Measurements from ENCODE around the gene VWC2L. TPM values are rescaled to one million over a fixed set of nuclear protein-coding genes. Genes with fewer than 3 reads are reported as not detected.

VWC2L gene
- total and polyA plus RNA-seq, 9 donors = 0.16 TPM; not detected in 8

DNA sequence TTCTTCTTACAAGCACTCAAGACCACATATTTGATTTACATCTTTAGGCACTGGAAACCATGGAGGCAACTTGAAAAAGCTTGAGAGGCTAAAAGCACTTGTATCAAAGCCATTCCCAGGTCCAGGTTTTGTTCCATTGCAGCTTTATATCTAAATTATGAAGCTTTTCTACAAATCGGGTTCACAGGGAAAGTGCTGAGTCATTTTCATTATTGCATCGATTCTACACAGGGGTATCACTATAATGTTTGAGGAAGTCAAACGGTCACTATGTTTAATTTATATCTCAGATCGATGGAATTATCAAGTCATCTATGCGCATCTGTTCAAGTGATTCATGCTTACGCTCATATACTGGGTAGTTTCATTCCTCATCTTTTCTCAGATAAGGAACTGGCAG, 118.7 kb downstream of the VWC2L start:
- Histone ChIP-seq H3K9me3 (replicated peaks; ENCODE audit: control insufficient read depth, low read depth, low read length) (no peaks in the 10 kb centered on the region), H3K4me3 (ENCODE audit: low read length) (no peak overlapping the region), H3K27me3 (ENCODE audit: control insufficient read depth, insufficient read depth, low read length) (no peaks in the 10 kb centered on the region), H3K4me1 (ENCODE audit: control insufficient read depth, insufficient read depth, low read length) (no peaks in the 10 kb centered on the region), H3K27ac (ENCODE audit: low read length) (no peak overlapping the region), H3K36me3 (ENCODE audit: control insufficient read depth, insufficient read depth, low read length) (no peaks in the 10 kb centered on the region)
- no peak for DNase-seq
- WGBS (ENCODE audit: insufficient coverage) = no CpG with 5 or more reads among the region's 6 CpGs

DNA sequence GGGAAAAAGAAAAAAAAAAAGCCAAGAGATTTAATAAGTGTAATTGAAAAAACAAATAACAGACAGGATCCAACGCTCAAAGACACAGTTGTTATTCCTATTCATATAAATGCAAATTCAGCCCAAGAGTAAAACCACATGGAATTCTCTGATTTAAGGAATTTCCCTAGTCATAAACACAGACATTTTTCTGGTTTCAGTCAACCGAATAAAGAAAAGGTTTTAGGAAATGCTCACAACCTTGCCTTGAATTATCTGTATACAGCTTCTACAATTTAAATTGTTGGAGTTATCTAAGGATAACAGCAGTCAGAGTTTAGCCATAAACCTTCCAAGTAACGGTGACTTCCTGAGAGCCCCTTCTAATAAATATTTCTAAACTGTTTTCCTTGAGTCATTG, 122.7 kb downstream of the VWC2L start:
- no peaks in the 10 kb centered on the region for H3K27me3 ChIP-seq (ENCODE audit: control insufficient read depth, insufficient read depth, low read length)
- no peaks in the 10 kb centered on the region for H3K4me1 ChIP-seq (ENCODE audit: control insufficient read depth, insufficient read depth, low read length)
- H3K36me3 ChIP-seq (ENCODE audit: control insufficient read depth, insufficient read depth, low read length) = no peaks in the 10 kb centered on the region
- peak; percentile 28 for DNase-seq
- H3K27ac ChIP-seq (ENCODE audit: low read length) = no peak overlapping the region
- no peak overlapping the region for H3K4me3 ChIP-seq (ENCODE audit: low read length)
- no CpG with 5 or more reads among the region's 3 CpGs for WGBS (ENCODE audit: insufficient coverage)
- H3K9me3 ChIP-seq (replicated peaks; ENCODE audit: control insufficient read depth, low read depth, low read length) = no peaks in the 10 kb centered on the region

DNA sequence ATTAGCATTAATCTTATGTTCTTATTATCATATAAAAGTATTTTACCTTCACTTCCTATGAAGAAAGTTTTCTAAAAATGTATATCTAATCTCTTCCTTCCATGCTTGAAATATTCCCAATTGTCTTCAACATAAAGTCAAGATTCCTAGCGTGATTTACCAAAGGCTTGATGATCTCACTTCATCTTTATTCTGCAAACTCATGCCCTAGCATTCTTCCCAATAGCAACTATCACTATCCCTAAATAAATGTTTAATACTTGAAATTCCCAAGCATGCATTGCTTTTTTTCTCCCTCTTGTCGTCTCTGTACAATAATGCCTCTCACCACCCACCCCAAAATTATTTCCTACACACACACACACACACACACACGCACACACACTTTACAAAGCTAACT, 125.8 kb downstream of the VWC2L start:
- Histone ChIP-seq H3K27ac (ENCODE audit: low read length) (no peak overlapping the region), H3K9me3 (replicated peaks; ENCODE audit: control insufficient read depth, low read depth, low read length) (no peaks in the 10 kb centered on the region), H3K27me3 (ENCODE audit: control insufficient read depth, insufficient read depth, low read length) (no peaks in the 10 kb centered on the region), H3K4me1 (ENCODE audit: control insufficient read depth, insufficient read depth, low read length) (no peaks in the 10 kb centered on the region), H3K36me3 (ENCODE audit: control insufficient read depth, insufficient read depth, low read length) (no peaks in the 10 kb centered on the region), H3K4me3 (ENCODE audit: low read length) (no peak overlapping the region)
- WGBS (ENCODE audit: insufficient coverage) = 67% methylated on average over 3 of the region's 3 CpGs
- no peak for DNase-seq

DNA sequence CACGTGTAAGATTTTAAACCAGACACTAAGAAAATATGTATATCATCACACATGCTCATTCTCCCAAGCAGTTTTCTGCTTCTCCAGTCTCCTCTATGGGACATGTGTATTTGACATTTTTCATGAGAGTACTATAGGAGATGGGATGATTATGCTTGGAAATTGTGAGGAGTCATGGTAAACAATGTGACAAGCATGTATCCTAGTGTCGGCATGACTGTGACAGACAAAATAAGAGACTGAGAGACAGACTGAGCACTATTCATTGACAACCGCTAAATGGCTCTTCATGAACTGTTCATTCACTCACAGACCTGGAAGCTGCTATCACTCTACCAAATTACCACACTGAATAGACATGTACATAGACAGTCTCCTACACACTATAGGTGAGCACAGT, 127.1 kb downstream of the VWC2L start:
- no peak overlapping the region for H3K4me3 ChIP-seq (ENCODE audit: low read length)
- H3K36me3 ChIP-seq (ENCODE audit: control insufficient read depth, insufficient read depth, low read length) = no peaks in the 10 kb centered on the region
- H3K4me1 ChIP-seq (ENCODE audit: control insufficient read depth, insufficient read depth, low read length) = peaks cover 6% of the 10 kb centered on the region
- WGBS (ENCODE audit: insufficient coverage) = no CpG with 5 or more reads among the region's 3 CpGs
- H3K9me3 ChIP-seq (replicated peaks; ENCODE audit: control insufficient read depth, low read depth, low read length) = no peaks in the 10 kb centered on the region
- H3K27ac ChIP-seq (ENCODE audit: low read length) = no peak overlapping the region
- H3K27me3 ChIP-seq (ENCODE audit: control insufficient read depth, insufficient read depth, low read length) = no peaks in the 10 kb centered on the region
- no peak for DNase-seq

DNA sequence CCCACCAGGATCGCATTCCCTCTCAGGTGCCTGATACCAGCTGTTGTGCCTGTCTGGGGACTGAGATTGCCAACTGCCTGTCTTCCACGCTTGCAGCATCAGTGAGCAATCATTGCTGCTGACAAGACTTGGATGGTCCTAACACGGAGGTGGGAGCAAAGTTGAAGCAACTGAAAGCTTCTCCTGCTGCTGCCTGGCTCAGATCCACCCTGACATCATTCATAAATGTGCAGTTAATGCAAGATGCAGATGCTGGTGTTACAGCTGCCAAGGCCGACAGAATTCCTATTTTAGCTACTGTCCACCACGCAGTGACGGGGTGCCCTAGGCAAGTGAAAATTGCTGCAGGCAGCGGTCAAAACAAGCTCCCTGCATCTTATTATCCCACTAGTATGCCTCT, 131.4 kb downstream of the VWC2L start:
- no peaks in the 10 kb centered on the region for H3K27me3 ChIP-seq (ENCODE audit: control insufficient read depth, insufficient read depth, low read length)
- no peaks in the 10 kb centered on the region for H3K36me3 ChIP-seq (ENCODE audit: control insufficient read depth, insufficient read depth, low read length)
- H3K4me1 ChIP-seq (ENCODE audit: control insufficient read depth, insufficient read depth, low read length) = peaks cover 6% of the 10 kb centered on the region
- H3K9me3 ChIP-seq (replicated peaks; ENCODE audit: control insufficient read depth, low read depth, low read length) = no peaks in the 10 kb centered on the region
- peak; percentile 84 for DNase-seq
- H3K4me3 ChIP-seq (ENCODE audit: low read length) = no peak overlapping the region
- H3K27ac ChIP-seq (ENCODE audit: low read length) = no peak overlapping the region
- 23% methylated on average over 6 of the region's 7 CpGs for WGBS (ENCODE audit: insufficient coverage)

DNA sequence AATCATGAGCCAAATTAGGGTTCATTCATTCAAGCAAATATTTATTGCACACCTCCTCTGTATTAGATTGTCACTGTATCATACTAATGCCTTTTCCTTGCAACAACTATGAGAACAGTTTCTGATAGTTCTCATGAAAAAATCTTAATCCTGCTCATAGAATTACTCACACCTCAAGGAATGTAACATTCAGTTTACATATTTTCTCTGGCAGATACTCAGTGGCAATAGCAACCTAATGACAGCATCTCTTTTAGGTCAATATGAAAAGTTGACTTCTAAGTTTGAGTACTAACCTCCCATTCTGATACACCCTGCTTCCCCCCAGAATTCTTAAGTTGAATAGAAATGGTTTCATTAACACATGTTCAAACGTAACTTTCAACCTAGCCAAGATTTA, 132.0 kb downstream of the VWC2L start:
- no peak overlapping the region for H3K4me3 ChIP-seq (ENCODE audit: low read length)
- H3K27ac ChIP-seq (ENCODE audit: low read length) = no peak overlapping the region
- peaks cover 6% of the 10 kb centered on the region for H3K4me1 ChIP-seq (ENCODE audit: control insufficient read depth, insufficient read depth, low read length)
- H3K27me3 ChIP-seq (ENCODE audit: control insufficient read depth, insufficient read depth, low read length) = no peaks in the 10 kb centered on the region
- WGBS (ENCODE audit: insufficient coverage) = no CpG with 5 or more reads among the region's 1 CpG
- no peaks in the 10 kb centered on the region for H3K36me3 ChIP-seq (ENCODE audit: control insufficient read depth, insufficient read depth, low read length)
- DNase-seq = no peak
- H3K9me3 ChIP-seq (replicated peaks; ENCODE audit: control insufficient read depth, low read depth, low read length) = no peaks in the 10 kb centered on the region

DNA sequence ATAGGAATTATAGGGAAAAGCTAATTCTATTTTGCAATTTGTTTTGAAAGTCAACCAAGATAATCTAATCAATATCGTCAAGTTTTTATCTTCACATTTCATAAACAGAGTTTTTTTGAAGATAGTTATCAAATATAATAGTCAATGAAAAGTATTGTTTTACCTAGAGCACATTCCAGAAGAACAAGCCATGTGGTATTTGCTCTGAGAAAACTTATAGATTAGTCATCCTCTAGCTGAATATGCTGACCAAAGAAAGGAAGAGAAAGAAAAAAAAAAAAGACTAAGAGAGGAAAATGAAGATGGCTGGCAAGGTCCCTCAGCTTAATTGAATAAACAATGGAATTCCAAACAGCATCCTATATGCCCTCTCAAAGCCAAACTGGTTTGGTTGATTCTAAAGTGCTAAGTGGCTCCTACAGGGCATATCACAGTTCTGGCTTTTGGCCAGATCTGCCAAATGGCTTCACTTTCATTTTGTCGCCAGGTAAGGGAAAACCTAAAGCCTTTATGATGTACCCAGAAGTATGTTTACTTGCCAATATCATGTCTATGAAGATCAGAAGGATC, 132.6 kb downstream of the VWC2L start:
- H3K27me3 ChIP-seq (ENCODE audit: control insufficient read depth, insufficient read depth, low read length) = no peaks in the 10 kb centered on the region
- no peaks in the 10 kb centered on the region for H3K9me3 ChIP-seq (replicated peaks; ENCODE audit: control insufficient read depth, low read depth, low read length)
- H3K36me3 ChIP-seq (ENCODE audit: control insufficient read depth, insufficient read depth, low read length) = no peaks in the 10 kb centered on the region
- H3K27ac ChIP-seq (ENCODE audit: low read length) = no peak overlapping the region
- no CpG with 5 or more reads among the region's 2 CpGs for WGBS (ENCODE audit: insufficient coverage)
- peaks cover 6% of the 10 kb centered on the region for H3K4me1 ChIP-seq (ENCODE audit: control insufficient read depth, insufficient read depth, low read length)
- H3K4me3 ChIP-seq (ENCODE audit: low read length) = no peak overlapping the region
- DNase-seq = no peak

DNA sequence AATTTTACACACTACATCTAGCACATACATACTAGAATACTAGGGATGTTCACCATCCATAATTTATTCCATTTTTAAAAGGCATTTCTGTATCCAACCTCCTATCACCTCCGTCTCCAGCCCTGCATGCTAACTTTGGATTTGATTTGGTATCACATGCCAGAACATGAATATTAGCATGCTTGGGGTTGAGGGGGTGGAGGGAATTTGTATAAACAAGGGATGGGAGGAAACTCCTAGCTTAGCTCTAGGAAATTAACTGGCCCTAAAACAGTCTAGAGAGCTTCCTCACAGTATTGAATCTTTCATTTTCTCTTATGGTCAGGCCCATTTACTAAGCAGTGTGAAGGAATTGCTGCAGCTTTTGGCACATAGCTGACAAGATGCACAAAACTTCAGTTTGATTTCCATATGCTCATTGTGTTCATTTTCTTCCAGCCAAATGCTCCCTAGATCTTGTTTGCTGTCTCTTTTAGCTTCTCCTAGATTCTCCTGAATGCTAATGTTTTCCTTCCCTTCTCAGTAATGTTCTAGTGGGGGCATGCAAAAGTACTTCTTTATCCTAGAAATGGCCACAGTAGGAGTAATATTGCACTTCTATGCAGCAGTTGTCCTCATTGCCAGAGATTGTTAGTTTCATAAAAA, 135.2 kb downstream of the VWC2L start:
- Histone ChIP-seq H3K27me3 (ENCODE audit: control insufficient read depth, insufficient read depth, low read length) (no peaks in the 10 kb centered on the region), H3K36me3 (ENCODE audit: control insufficient read depth, insufficient read depth, low read length) (no peaks in the 10 kb centered on the region), H3K9me3 (replicated peaks; ENCODE audit: control insufficient read depth, low read depth, low read length) (no peaks in the 10 kb centered on the region), H3K4me3 (ENCODE audit: low read length) (no peak overlapping the region), H3K27ac (ENCODE audit: low read length) (no peak overlapping the region), H3K4me1 (ENCODE audit: control insufficient read depth, insufficient read depth, low read length) (peaks cover 6% of the 10 kb centered on the region)
- WGBS (ENCODE audit: insufficient coverage) = no CpG with 5 or more reads among the region's 1 CpG
- peak; percentile 32 for DNase-seq

DNA sequence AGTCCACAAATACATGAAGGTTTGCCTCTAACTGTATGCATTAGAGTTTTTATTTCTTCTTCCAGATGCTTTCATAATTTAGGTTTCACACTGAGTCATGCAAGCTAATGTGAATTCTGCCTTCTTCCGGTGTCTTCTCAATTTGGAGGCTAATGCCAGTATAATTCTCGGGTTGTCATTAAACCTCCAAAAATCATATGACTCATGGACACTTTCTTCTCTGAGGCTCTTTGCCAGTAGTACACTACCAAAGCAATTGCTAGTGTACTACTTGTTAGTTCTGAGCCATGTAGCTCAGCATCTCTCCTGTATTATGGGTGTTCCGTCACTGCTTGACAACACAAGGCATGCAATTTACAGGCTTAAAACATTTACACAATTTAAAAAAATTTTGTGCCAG, 137.1 kb downstream of the VWC2L start:
- Histone ChIP-seq H3K4me1 (ENCODE audit: control insufficient read depth, insufficient read depth, low read length) (no peaks in the 10 kb centered on the region), H3K36me3 (ENCODE audit: control insufficient read depth, insufficient read depth, low read length) (no peaks in the 10 kb centered on the region), H3K27ac (ENCODE audit: low read length) (no peak overlapping the region), H3K9me3 (replicated peaks; ENCODE audit: control insufficient read depth, low read depth, low read length) (no peaks in the 10 kb centered on the region), H3K27me3 (ENCODE audit: control insufficient read depth, insufficient read depth, low read length) (no peaks in the 10 kb centered on the region), H3K4me3 (ENCODE audit: low read length) (no peak overlapping the region)
- no CpG with 5 or more reads among the region's 3 CpGs for WGBS (ENCODE audit: insufficient coverage)
- DNase-seq = no peak

DNA sequence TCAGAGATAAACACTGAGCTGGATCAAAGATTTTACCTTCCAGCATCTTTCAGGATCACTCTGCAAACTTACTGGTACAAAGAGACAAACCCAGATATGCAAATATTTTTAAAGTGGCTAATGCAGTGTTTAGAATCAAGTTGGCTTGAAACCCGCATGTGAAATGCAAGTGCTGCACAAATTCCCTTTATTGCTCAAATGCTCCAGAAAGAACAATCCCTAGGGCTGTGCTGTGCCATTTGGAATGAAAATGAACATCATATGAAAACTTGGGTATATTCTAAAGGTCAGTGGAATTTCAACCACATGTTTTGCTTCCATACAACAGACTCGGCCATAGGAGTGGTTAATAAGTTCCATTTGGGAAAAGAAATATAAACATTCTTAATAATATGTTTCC, 139.1 kb downstream of the VWC2L start:
- Histone ChIP-seq H3K27ac (ENCODE audit: low read length) (no peak overlapping the region), H3K4me1 (ENCODE audit: control insufficient read depth, insufficient read depth, low read length) (no peaks in the 10 kb centered on the region), H3K36me3 (ENCODE audit: control insufficient read depth, insufficient read depth, low read length) (no peaks in the 10 kb centered on the region), H3K4me3 (ENCODE audit: low read length) (no peak overlapping the region), H3K27me3 (ENCODE audit: control insufficient read depth, insufficient read depth, low read length) (no peaks in the 10 kb centered on the region), H3K9me3 (replicated peaks; ENCODE audit: control insufficient read depth, low read depth, low read length) (no peaks in the 10 kb centered on the region)
- no CpG with 5 or more reads among the region's 2 CpGs for WGBS (ENCODE audit: insufficient coverage)
- peak; percentile 25 for DNase-seq

DNA sequence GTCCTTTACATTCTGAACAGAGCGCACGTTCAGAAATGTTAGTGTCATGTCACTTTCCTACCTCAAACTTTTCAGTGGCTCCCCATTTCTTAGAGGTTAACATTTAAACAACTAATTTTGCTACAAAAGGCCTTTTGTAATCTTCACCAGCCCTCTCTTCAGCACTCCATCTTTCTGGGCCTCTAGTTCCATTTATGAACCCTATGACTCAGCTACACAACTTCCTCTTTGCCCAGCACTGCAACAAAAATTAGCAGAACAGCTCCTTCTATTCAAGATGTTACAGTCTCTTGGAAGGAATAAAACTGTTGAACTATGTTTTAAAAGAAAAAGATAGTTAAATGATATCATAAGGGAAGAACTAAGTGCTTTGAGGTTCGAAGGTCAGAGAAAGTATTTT, 139.9 kb downstream of the VWC2L start:
- WGBS (ENCODE audit: insufficient coverage) = 93% methylated on average over 2 of the region's 3 CpGs
- no peaks in the 10 kb centered on the region for H3K27me3 ChIP-seq (ENCODE audit: control insufficient read depth, insufficient read depth, low read length)

More for the DNA sequence above, 139.9 kb downstream of the VWC2L start:
- H3K4me3 ChIP-seq (ENCODE audit: low read length) = no peak overlapping the region
- DNase-seq = no peak
- no peaks in the 10 kb centered on the region for H3K36me3 ChIP-seq (ENCODE audit: control insufficient read depth, insufficient read depth, low read length)
- no peak overlapping the region for H3K27ac ChIP-seq (ENCODE audit: low read length)
- H3K4me1 ChIP-seq (ENCODE audit: control insufficient read depth, insufficient read depth, low read length) = no peaks in the 10 kb centered on the region
- no peaks in the 10 kb centered on the region for H3K9me3 ChIP-seq (replicated peaks; ENCODE audit: control insufficient read depth, low read depth, low read length)

Data from muscle of leg (tissue), 11 donors.